ENCODE results near the gene SLC44A2.
"Not testable (repeated sequence)": the region's sequence is repeated elsewhere in the genome, so short reads cannot be mapped to it uniquely, and the experiment has no call there.

Gene SLC44A2

GRCh38 chr19:10667867-10668266, 42.5 kb downstream of the SLC44A2 start:
- TF ChIP-seq, protein P1, sequence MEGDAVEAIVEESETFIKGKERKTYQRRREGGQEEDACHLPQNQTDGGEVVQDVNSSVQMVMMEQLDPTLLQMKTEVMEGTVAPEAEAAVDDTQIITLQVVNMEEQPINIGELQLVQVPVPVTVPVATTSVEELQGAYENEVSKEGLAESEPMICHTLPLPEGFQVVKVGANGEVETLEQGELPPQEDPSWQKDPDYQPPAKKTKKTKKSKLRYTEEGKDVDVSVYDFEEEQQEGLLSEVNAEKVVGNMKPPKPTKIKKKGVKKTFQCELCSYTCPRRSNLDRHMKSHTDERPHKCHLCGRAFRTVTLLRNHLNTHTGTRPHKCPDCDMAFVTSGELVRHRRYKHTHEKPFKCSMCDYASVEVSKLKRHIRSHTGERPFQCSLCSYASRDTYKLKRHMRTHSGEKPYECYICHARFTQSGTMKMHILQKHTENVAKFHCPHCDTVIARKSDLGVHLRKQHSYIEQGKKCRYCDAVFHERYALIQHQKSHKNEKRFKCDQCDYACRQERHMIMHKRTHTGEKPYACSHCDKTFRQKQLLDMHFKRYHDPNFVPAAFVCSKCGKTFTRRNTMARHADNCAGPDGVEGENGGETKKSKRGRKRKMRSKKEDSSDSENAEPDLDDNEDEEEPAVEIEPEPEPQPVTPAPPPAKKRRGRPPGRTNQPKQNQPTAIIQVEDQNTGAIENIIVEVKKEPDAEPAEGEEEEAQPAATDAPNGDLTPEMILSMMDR (IDR thresholded peaks at IDR 0.05; ENCODE audit: low read depth, low read length, missing control alignments), result no peak
- DNase-seq (ENCODE audit: extremely low read depth, low read depth), result no peak
- no peak overlapping the region for H3K4me3 ChIP-seq (replicated peaks; ENCODE audit: low read depth, low read length)

- no peak for DNase-seq (ENCODE audit: extremely low read depth, low read depth)
- TF ChIP-seq, protein P1 (IDR thresholded peaks at IDR 0.05; ENCODE audit: low read depth, low read length, missing control alignments), result no peak
- no peak overlapping the region for H3K4me3 ChIP-seq (replicated peaks; ENCODE audit: low read depth, low read length)
These were observed 43.9 kb downstream of the SLC44A2 start for GRCh38 chr19:10669246-10669645.

DNA sequence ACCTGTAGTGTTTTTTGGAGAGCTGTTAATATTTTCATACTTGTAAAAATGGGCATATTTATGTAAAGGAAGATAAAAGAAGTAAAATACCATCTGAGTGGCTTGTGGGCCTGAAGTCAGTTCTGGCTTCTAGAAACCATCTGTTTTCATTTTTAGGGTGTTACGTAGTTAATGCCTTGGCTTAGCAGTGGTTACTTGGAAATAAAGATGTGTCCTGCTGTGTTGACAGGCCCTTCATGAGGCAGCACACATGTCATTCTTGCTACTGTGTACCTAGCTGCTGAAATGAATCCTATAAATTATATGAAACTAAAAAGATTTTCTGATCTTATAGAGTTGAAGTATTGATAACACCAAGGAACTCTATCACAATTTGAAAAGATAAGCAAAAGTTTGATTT, 44.8 kb downstream of the SLC44A2 start:
- no peak for DNase-seq (ENCODE audit: extremely low read depth, low read depth)
- TF ChIP-seq, protein P1 (IDR thresholded peaks at IDR 0.05; ENCODE audit: low read depth, low read length, missing control alignments), result no peak
- no peak overlapping the region for H3K4me3 ChIP-seq (replicated peaks; ENCODE audit: low read depth, low read length)

DNA sequence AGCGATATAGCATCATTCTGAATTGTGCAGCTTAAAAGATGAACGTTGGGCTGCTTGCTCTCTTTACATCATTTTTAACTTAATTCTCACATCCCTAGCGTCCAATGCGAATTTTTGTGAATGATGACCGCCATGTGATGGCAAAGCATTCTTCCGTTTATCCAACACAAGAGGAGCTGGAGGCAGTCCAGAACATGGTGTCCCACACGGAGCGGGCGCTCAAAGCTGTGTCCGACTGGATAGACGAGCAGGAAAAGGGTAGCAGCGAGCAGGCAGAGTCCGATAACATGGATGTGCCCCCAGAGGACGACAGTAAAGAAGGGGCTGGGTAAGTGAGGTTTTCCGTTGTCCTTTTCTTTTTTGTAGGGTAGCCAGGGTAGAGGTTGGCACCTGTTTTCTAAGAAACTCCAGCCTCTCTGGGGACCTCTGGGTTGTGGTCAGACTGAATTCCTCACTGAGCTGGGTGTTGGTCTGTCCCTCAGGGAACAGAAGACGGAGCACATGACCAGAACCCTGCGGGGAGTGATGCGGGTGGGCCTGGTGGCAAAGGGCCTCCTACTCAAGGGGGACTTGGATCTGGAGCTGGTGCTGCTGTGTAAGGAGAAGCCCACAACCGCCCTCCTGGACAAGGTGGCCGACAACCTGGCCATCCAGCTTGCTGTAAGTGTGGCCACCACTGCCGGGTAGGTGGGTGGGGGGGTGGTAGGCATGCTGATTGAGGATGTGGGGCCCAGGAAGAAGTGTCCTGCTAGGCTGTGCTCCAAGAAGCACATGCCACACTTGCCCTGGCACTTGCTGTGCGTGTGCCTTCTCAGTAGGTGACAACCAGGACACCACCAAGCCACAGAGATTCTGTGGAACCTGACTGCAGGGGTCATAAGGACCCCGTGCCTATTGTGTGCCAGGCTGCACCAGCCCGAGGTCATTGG, 45.8 kb downstream of the SLC44A2 start:
- H3K4me3 ChIP-seq (replicated peaks; ENCODE audit: low read depth, low read length), result no peak overlapping the region
- no peak for DNase-seq (ENCODE audit: extremely low read depth, low read depth)
- TF ChIP-seq, protein P1 (IDR thresholded peaks at IDR 0.05; ENCODE audit: low read depth, low read length, missing control alignments), result no peak

DNA sequence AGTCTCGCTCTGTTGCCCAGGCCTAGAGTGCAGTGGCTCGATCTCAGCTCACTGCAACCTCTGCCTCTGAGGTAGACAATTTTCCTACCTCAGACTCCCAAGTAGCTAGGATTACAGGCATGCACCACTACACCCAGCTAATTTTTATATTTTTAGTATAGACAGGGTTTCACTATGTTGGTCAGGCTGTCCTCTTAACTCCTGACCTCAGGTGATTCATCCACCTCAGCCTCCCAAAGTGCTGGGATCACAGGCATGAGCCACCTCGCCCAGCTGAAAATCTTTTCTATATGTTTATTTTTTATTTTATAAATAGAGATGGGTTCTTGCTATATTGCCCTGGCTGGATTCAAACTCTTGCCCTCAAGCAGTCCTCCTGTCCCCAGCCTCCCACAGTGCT, 46.6 kb downstream of the SLC44A2 start:
- not testable (repeated sequence) for H3K4me3 ChIP-seq (replicated peaks; ENCODE audit: low read depth, low read length); DNase-seq (ENCODE audit: extremely low read depth, low read depth)

DNA sequence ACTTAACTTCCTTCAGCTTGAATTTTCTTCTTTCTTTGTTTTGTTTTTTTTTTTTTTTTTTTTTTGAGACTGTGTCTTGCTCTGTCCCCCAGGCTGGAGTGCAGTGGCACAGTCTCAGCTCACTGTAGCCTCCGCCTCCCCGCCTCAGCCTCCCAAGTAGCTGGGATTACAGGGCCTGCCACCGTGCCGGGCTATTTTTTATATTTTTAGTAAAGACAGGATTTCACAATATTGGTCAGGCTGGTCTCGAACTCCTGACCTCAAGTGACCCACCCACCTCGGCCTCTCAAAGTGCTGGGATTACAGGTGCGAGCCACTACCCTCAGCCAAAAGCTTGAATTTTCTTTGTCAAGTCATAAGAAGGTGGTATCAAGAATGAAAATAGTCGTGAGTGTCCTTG, 49.9 kb downstream of the SLC44A2 start:
- not testable (repeated sequence) for DNase-seq (ENCODE audit: extremely low read depth, low read depth); H3K4me3 ChIP-seq (replicated peaks; ENCODE audit: low read depth, low read length)

DNA sequence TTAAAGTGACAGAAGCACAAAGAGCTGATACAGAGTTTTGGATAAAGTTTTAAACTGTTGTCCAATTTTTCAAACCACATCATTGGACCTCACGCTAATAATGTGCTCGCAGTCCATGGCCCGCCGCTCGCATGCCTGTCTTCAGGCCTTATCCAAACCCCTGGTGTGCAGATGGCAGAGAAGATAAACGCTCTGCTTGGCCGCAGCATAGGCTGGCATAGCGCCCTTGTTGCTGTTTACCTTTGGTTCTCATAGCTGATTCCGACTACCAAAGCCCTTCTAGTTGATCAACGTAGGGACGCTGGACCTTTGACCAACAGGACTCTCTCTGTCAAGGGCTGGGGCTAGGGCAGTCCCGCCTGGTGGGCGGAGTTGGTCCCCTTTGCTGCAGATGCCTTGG, 52.4 kb downstream of the SLC44A2 start:
- no peak overlapping the region for H3K4me3 ChIP-seq (replicated peaks; ENCODE audit: low read depth, low read length)
- DNase-seq (ENCODE audit: extremely low read depth, low read depth), result no peak
- TF ChIP-seq, protein P1 (IDR thresholded peaks at IDR 0.05; ENCODE audit: low read depth, low read length, missing control alignments), result no peak

DNA sequence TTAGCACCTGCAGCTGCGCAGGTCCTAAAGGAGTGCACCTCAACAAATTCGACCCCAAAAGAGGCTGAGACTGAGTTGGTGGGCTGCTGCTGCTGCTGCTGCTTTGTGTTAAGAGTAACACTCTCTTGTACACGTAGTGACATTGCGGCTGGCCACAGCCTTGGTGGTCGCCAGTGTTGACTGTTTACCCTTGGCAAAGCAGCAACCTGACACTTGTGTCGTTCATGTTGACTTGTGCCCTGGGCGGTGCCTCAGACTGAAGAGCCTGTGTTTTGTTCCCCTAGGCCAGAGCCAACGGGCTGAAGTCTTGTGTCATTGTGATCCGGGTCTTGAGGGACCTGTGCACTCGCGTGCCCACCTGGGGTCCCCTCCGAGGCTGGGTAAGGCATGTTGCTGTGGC, 53.5 kb downstream of the SLC44A2 start:
- H3K4me3 ChIP-seq (replicated peaks; ENCODE audit: low read depth, low read length), result no peak overlapping the region
- TF ChIP-seq, protein P1 (IDR thresholded peaks at IDR 0.05; ENCODE audit: low read depth, low read length, missing control alignments), result no peak
- no peak for DNase-seq (ENCODE audit: extremely low read depth, low read depth)
